ENCODE results near the gene FBLIM1. TPM values are rescaled to one million over a fixed set of nuclear protein-coding genes. Genes with fewer than 3 reads are reported as not detected.

Gene FBLIM1
- total and polyA plus RNA-seq, 2 donors: 28.8 to 107 TPM

DNA sequence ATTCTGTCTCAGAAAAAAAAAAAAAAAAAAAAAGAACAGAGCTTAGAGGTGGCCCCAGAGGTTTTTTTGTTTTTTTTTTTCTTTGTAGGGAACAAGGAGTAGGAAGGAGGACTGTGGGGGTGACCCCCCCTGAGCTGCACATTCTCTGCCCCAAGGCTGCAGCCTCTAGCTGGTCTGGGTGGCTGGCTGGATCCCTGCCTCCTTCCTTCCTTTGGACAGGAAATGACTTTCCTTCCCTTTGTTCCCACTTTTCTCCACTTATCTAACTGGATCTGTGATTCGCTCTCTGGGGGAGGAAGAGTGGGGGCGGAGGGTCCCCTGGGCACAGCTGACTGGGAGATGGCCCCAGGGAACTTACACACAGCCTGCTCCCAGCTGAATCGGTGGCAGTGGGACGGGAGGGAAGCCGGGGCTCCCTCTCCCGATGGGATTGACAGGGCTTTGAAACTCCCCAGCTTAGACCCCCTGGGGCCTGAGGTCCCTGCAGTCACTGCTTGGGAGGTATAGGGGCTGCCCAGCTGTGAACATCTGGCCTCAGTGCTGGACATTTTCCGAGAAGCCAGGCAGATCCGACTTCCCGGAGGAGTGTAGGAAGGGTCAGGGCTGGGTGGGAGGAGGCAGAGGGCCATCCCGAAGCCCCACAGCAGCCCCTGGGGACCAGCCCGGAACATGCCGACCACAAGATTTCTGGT lies 2.1 kb downstream of the FBLIM1 start:
- 13% methylated on average over 12 of the region's 12 CpGs for WGBS
- DNase-seq (ENCODE audit: extremely low spot score): peak; percentile 43
- Histone ChIP-seq H3K4me3 (ENCODE audit: low read depth, low read length) (no peak overlapping the region), H3K36me3 (ENCODE audit: insufficient read depth) (no peaks in the 10 kb centered on the region), H3K4me1 (ENCODE audit: insufficient read depth) (no peaks in the 10 kb centered on the region), H3K27ac (ENCODE audit: low read depth) (peak overlapping the region; percentile 78)

DNA sequence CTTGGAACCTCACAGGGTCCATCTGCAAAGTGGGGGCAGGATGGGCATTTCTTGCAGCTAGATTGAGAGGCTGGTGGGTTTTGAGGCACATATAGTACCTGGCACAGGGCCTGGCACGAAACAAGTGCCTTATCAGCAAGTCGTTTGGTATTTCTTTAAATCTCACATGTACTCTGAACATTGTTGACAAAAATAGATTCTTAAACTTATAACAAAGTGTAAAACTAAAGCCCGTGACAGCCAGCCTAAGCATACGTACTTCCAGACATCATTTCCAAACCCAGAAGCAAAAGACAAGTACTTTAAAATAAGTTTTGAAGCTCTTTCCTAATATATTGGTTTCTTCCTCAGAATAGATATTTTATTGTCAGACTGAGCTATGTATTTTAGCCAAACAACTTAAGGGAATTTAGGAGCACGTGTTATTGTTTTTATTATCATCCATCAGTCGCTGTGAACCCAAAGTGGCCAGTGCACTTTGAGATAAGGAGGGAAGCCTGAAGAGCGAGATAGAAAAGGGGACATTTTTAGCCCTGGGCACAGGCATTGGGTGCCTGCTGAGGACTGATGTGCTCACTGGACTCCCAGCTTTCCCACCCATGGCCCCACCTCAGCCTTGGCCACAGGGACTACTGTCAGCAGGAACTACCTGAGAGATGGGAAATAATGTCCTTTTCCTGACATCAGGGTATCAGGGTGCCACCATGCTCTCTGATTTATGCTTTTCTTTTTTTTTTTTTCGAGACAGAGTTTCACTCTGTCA lies 3.0 kb downstream of the FBLIM1 start:
- no peak overlapping the region for H3K4me3 ChIP-seq (ENCODE audit: low read depth, low read length)
- H3K4me1 ChIP-seq (ENCODE audit: insufficient read depth): no peaks in the 10 kb centered on the region

DNA sequence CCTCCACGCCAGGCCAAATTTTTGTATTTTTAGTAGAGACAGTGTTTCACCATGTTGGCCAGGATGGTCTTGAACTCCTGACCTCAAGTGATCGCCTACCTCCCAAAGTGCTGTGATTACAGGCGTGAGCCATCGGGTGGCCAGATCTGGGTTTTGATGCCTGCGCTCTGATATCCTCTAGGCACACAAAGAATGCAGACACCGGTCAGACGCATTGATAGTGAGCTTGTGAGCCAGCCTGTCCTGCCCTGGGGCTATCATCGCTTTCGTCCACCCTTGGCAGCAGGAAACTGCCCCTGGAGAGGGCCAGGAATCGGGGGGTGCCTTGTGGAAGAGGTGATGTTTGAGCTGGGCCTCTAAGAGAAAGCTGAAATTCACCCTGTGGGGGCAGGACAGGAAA lies 4.0 kb downstream of the FBLIM1 start:
- Histone ChIP-seq H3K4me3 (ENCODE audit: low read depth, low read length) (no peak overlapping the region), H3K36me3 (ENCODE audit: insufficient read depth) (no peaks in the 10 kb centered on the region), H3K27ac (ENCODE audit: low read depth) (no peak overlapping the region), H3K4me1 (ENCODE audit: insufficient read depth) (no peaks in the 10 kb centered on the region)
- DNase-seq (ENCODE audit: extremely low spot score): no peak
- WGBS: 71% methylated on average over 10 of the region's 10 CpGs

More for the DNA sequence above, 3.0 kb downstream of the FBLIM1 start:
- H3K36me3 ChIP-seq (ENCODE audit: insufficient read depth): no peaks in the 10 kb centered on the region
- whole genome bisulfite sequencing: 34% methylated on average over 8 of the region's 8 CpGs
- H3K27ac ChIP-seq (ENCODE audit: low read depth): peak overlapping the region; percentile 78
- no peak for DNase-seq (ENCODE audit: extremely low spot score)

DNA sequence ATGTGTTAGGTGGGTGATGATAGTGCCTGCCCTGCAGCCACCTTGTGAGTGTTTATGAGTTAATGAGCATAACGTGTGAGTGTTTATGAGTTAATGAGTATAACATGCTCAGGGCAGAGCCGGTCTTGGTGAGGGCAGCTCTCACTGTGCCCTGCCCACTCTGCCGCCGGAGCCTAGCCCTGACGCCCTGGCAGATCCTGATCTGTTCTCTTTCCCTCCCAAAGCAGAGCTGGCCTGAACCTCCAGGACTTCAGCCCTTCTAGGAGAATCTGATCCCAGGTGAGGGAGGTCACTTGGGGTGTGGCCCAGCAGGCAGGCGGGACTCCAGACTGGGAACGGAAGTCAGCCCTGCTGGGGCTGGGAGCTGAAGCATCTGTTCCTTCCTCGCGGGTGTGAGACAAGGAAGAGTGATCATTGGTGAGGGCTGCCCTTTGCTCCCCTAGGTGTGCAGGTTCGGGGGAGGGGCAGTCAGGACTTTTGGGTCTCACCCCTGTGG lies 5.7 kb downstream of the FBLIM1 start:
- Histone ChIP-seq H3K4me3 (ENCODE audit: low read depth, low read length) (no peak overlapping the region), H3K4me1 (ENCODE audit: insufficient read depth) (no peaks in the 10 kb centered on the region), H3K36me3 (ENCODE audit: insufficient read depth) (no peaks in the 10 kb centered on the region), H3K27ac (ENCODE audit: low read depth) (no peak overlapping the region)
- no peak for DNase-seq (ENCODE audit: extremely low spot score)
- WGBS: 54% methylated on average over 10 of the region's 10 CpGs

DNA sequence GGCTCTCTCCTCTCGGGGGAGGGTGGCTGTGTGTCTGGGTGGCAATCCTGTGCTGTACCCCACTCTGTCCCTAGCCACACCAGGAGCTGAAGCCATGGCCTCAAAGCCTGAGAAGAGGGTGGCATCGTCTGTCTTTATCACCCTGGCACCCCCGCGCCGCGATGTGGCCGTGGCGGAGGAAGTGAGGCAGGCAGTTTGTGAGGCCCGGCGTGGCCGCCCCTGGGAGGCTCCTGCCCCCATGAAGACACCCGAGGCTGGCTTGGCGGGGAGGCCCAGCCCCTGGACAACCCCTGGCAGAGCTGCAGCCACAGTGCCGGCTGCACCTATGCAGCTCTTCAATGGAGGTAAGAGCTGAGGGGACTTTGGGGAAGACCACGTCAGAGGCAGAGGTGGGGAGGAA lies 6.3 kb downstream of the FBLIM1 start:
- H3K4me3 ChIP-seq (ENCODE audit: low read depth, low read length): no peak overlapping the region
- WGBS: 88% methylated on average over 15 of the region's 15 CpGs
- no peak overlapping the region for H3K27ac ChIP-seq (ENCODE audit: low read depth)
- H3K36me3 ChIP-seq (ENCODE audit: insufficient read depth): no peaks in the 10 kb centered on the region
- no peaks in the 10 kb centered on the region for H3K4me1 ChIP-seq (ENCODE audit: insufficient read depth)
- DNase-seq (ENCODE audit: extremely low spot score): no peak

DNA sequence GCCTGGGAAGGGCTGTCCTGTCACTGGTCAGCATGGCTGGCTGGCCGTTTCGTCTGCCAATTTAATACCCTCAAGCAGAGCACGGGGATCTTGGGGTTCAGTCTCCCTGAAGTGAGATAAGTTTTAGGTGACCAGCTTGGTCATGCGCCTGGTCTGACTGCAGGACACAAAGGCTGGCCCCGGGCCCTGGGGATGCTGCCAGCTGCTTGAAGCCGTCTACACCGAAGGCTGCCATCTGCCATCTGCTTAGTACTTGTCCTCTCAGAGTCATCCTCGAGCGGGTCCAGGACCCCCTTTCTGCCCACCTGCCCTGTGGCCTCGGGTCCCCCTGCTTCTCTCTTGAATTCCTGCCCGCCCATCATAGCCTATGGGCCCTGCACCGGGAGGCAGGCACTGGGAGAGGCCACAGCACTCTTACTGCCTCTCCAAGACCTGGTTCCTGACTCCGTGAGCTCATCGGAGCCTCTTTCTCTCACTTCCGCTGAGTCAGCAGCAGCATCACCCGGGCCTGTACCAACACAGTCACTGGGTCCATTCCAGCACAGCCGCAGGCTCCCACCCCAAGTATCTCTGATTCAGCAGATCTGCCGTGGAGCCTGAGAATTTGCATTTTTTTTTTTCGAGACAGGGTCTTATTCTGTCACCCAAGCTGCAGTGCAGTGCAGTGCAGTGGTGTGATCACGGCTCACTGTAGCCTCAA lies 7.0 kb downstream of the FBLIM1 start:
- peaks cover 3% of the 10 kb centered on the region for H3K36me3 ChIP-seq (ENCODE audit: insufficient read depth)
- DNase-seq (ENCODE audit: extremely low spot score): no peak
- no peaks in the 10 kb centered on the region for H3K4me1 ChIP-seq (ENCODE audit: insufficient read depth)
- H3K4me3 ChIP-seq (ENCODE audit: low read depth, low read length): no peak overlapping the region
- H3K27ac ChIP-seq (ENCODE audit: low read depth): no peak overlapping the region
- 79% methylated on average over 20 of the region's 20 CpGs for WGBS

DNA sequence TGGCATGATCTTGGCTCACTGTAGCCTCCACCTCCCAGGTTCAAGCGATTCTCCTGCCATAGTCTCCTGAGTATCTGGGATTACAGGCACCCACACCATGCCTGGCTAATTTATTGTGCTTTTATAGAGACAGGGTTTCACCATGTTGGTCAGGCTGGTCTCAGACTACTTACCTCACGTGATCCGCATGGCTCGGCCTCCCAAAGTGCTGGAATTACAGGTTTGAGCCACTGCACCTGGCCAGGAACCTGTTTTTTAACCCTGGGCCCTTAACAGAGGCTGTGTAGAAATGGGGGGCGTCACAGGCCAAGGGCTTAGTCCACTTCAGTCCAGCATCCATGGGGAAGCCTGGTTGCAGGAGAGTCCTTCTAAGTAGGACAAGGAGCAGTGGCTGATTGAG lies 9.3 kb downstream of the FBLIM1 start:
- H3K4me3 ChIP-seq (ENCODE audit: low read depth, low read length): no peak overlapping the region
- DNase-seq (ENCODE audit: extremely low spot score): no peak
- H3K27ac ChIP-seq (ENCODE audit: low read depth): no peak overlapping the region
- H3K4me1 ChIP-seq (ENCODE audit: insufficient read depth): no peaks in the 10 kb centered on the region
- peaks cover 3% of the 10 kb centered on the region for H3K36me3 ChIP-seq (ENCODE audit: insufficient read depth)
- WGBS: 95% methylated on average over 5 of the region's 5 CpGs

DNA sequence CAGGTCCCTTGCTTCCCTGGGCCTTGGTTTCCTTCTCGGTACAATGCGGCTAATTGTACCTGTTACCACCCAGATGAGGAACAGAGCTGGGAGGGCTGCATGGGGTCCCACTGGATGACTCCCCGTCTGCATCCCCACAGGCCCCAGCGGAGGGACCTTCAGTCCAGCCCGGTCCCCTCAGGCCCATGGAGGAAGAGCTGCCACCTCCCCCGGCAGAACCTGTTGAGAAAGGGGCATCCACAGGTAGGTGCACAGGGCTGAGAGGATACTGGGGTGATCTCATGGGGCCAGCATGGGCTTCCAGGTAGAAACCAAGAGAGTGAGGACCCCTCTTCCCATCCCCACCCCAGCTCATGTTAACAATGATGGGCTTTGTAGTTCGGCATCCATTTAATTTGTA lies 9.8 kb downstream of the FBLIM1 start:
- WGBS: 95% methylated on average over 7 of the region's 7 CpGs
- no peak for DNase-seq (ENCODE audit: extremely low spot score)
- peaks cover 3% of the 10 kb centered on the region for H3K36me3 ChIP-seq (ENCODE audit: insufficient read depth)
- H3K4me1 ChIP-seq (ENCODE audit: insufficient read depth): no peaks in the 10 kb centered on the region
- no peak overlapping the region for H3K4me3 ChIP-seq (ENCODE audit: low read depth, low read length)
- no peak overlapping the region for H3K27ac ChIP-seq (ENCODE audit: low read depth)

DNA sequence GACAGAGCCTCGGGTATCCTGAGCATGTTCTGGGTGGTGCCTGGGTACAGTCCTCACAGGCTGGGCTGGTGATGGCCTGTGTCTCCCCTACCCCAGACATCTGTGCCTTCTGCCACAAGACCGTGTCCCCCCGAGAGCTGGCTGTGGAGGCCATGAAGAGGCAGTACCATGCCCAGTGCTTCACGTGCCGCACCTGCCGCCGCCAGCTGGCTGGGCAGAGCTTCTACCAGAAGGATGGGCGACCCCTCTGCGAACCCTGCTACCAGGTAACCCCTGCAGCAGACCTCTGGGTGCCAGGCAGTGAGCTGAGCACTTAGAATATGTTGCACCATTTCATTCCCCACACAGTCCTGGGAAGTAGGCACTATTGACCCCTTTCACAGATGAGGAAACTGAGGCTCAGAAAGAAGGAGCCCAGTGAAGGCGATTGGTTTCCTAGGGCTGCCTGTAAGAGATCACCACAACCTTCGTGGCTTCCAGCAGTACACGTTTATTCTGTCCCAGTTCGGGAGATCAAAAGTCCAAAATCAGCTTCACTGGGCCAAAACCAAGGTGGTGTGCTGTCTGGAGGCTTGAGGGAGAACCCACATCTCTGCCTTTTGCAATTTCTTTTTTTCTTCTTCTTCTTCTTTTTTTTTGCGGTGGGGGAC lies 11.8 kb downstream of the FBLIM1 start:
- H3K4me1 ChIP-seq (ENCODE audit: insufficient read depth): no peaks in the 10 kb centered on the region
- no peak overlapping the region for H3K27ac ChIP-seq (ENCODE audit: low read depth)
- H3K4me3 ChIP-seq (ENCODE audit: low read depth, low read length): no peak overlapping the region
- 94% methylated on average over 14 of the region's 14 CpGs for WGBS
- peaks cover 3% of the 10 kb centered on the region for H3K36me3 ChIP-seq (ENCODE audit: insufficient read depth)
- DNase-seq (ENCODE audit: extremely low spot score): no peak

DNA sequence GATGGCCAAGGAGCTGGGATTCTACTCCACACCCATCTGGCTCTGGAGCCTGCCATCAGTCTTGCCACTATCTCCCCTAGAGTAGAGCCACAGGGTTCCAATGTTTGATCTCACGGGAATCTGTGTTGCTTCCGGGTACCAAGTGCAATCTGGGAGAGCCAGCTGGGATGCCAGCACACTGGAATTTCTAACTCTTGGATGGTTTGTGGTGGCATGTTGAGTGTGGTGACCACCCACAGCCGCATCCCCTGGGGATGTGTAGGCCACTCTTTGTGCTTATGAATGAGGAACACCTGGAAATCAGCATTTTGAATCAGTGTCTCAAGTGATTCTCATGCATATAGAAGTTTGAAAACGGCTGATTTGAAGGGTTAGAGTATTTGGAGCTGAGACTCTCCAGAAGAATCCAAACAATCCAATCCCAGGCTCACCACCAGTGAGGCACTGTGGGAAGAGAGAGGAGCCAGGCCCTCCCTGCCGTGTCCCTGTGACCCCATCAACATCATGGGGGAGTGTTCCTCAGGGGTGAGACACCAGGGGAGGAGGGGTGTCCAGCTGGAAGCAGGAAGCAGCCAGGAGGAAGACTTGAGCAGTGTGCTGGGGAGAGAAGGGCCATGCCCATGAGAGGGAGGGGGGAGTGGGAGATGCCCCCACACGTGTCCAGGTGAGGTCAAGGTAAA lies 13.4 kb downstream of the FBLIM1 start:
- WGBS: 77% methylated on average over 6 of the region's 6 CpGs
- Histone ChIP-seq H3K27ac (ENCODE audit: low read depth) (no peak overlapping the region), H3K36me3 (ENCODE audit: insufficient read depth) (peaks cover 6% of the 10 kb centered on the region), H3K4me1 (ENCODE audit: insufficient read depth) (no peaks in the 10 kb centered on the region), H3K4me3 (ENCODE audit: low read depth, low read length) (no peak overlapping the region)
- DNase-seq (ENCODE audit: extremely low spot score): no peak

DNA sequence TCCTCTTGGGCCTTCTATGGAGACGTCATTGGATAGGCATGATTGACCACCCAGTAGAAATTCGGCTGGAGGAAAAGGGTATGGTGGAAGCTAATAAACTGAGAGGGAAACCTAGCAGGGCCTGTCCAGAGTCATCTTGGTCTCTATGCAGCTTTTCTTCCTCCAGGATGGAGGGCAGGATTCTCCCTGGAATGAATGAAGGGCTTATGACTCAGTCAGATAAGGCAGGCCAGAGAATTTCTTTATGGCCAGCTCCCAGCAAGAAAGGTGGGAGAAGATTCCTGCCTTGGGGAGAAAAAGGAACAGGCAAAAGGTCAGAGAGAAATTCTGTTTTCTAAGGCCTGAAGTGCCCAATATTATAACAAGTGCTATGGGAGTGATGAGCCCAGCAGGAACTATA lies 17.1 kb downstream of the FBLIM1 start:
- Histone ChIP-seq H3K27ac (ENCODE audit: low read depth) (no peak overlapping the region), H3K4me1 (ENCODE audit: insufficient read depth) (no peaks in the 10 kb centered on the region), H3K36me3 (ENCODE audit: insufficient read depth) (peaks cover 3% of the 10 kb centered on the region), H3K4me3 (ENCODE audit: low read depth, low read length) (no peak overlapping the region)
- no peak for DNase-seq (ENCODE audit: extremely low spot score)
- 67% methylated on average over 2 of the region's 2 CpGs for WGBS

DNA sequence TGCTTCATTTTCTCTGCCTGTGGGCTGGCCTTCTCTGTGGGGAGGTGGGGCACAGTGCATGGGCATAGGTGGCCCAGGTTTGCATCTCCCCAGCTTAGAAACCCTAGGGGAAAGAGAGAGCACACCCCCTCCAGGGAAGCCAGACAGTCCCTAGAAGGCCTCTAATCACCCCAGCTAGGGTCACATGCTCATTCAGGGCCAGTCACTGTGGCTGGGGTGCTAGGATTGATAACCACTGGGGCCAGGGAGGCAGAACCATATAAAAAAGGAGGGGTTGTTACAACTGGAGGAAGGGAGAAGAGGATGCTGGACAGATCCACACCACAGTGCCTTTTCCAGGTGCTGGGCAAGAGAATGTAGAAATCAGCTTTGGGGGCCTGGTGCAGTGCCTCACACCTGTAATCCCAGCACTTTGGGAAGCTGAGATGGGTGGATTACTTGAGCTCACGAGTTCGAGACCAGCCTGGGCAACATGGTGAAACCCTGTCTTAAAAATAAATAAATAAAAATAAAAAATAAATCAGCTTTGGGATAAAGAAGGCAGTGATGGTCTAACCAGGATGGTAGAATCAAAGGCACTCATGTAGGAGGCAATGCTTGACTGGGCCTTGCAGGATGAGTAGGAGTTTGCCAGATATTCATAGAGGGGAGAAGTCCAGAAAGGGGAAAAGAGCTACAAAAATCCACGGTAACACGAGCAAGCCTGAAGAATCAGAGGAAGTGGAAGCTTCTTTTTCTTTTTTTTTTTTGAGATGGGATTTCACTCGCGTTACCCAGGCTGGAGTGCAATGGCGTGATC lies 19.5 kb downstream of the FBLIM1 start:
- H3K36me3 ChIP-seq (ENCODE audit: insufficient read depth): peaks cover 3% of the 10 kb centered on the region
- DNase-seq (ENCODE audit: extremely low spot score): no peak

More for the DNA sequence above, 19.5 kb downstream of the FBLIM1 start:
- 87% methylated on average over 7 of the region's 7 CpGs for WGBS
- H3K4me3 ChIP-seq (ENCODE audit: low read depth, low read length): no peak overlapping the region
- no peak overlapping the region for H3K27ac ChIP-seq (ENCODE audit: low read depth)
- H3K4me1 ChIP-seq (ENCODE audit: insufficient read depth): no peaks in the 10 kb centered on the region

Measured in urinary bladder (tissue), 4 donors.